ENCODE data around the gene KRT3.

The KRT3 gene

GRCh38 chr12:52772772-52773171 lies 23.1 kb downstream of the KRT3 start:
- TF ChIP-seq SIN3A (IDR thresholded peaks at IDR 0.05; ENCODE audit: borderline replicate concordance, insufficient read depth, low read length) = no peak
- TF ChIP-seq POLR2AphosphoS5 (IDR thresholded peaks at IDR 0.05; ENCODE audit: low read depth, low read length) = no peak
- TF ChIP-seq FOXP2 (optimal IDR thresholded peaks at IDR 0.05; ENCODE audit: borderline replicate concordance, extremely low read depth, extremely low read length, insufficient read depth) = no peak
- TF ChIP-seq TAF1 (IDR thresholded peaks at IDR 0.05; ENCODE audit: borderline replicate concordance, insufficient read depth, low read length) = no peak
- no peak for TF ChIP-seq REST (IDR thresholded peaks at IDR 0.05; ENCODE audit: insufficient read depth in 1 of 2, low read depth in 2 of 2, low read length in 2 of 2)

- TF ChIP-seq FOXP2 (optimal IDR thresholded peaks at IDR 0.05; ENCODE audit: borderline replicate concordance, extremely low read depth, extremely low read length, insufficient read depth) (no peak), SIN3A (IDR thresholded peaks at IDR 0.05; ENCODE audit: borderline replicate concordance, insufficient read depth, low read length) (no peak), TAF1 (IDR thresholded peaks at IDR 0.05; ENCODE audit: borderline replicate concordance, insufficient read depth, low read length) (no peak), POLR2AphosphoS5 (IDR thresholded peaks at IDR 0.05; ENCODE audit: low read depth, low read length) (no peak)
These were observed 23.7 kb downstream of the KRT3 start for GRCh38 chr12:52772188-52772587.

- TF ChIP-seq SIN3A (IDR thresholded peaks at IDR 0.05; ENCODE audit: borderline replicate concordance, insufficient read depth, low read length) (no peak), REST (IDR thresholded peaks at IDR 0.05; ENCODE audit: insufficient read depth in 1 of 2, low read depth in 2 of 2, low read length in 2 of 2) (no peak), FOXP2 (optimal IDR thresholded peaks at IDR 0.05; ENCODE audit: borderline replicate concordance, extremely low read depth, extremely low read length, insufficient read depth) (no peak), POLR2AphosphoS5 (IDR thresholded peaks at IDR 0.05; ENCODE audit: low read depth, low read length) (no peak), TAF1 (IDR thresholded peaks at IDR 0.05; ENCODE audit: borderline replicate concordance, insufficient read depth, low read length) (no peak)
These were observed 24.4 kb downstream of the KRT3 start for GRCh38 chr12:52771505-52771904.

- TF ChIP-seq TAF1 (IDR thresholded peaks at IDR 0.05; ENCODE audit: borderline replicate concordance, insufficient read depth, low read length) (no peak), POLR2AphosphoS5 (IDR thresholded peaks at IDR 0.05; ENCODE audit: low read depth, low read length) (no peak), SIN3A (IDR thresholded peaks at IDR 0.05; ENCODE audit: borderline replicate concordance, insufficient read depth, low read length) (no peak), REST (IDR thresholded peaks at IDR 0.05; ENCODE audit: insufficient read depth in 1 of 2, low read depth in 2 of 2, low read length in 2 of 2) (no peak), FOXP2 (optimal IDR thresholded peaks at IDR 0.05; ENCODE audit: borderline replicate concordance, extremely low read depth, extremely low read length, insufficient read depth) (no peak)
These were observed 24.8 kb downstream of the KRT3 start for GRCh38 chr12:52771088-52771487.

- TF ChIP-seq TAF1 (IDR thresholded peaks at IDR 0.05; ENCODE audit: borderline replicate concordance, insufficient read depth, low read length) (no peak), REST (IDR thresholded peaks at IDR 0.05; ENCODE audit: insufficient read depth in 1 of 2, low read depth in 2 of 2, low read length in 2 of 2) (no peak), FOXP2 (optimal IDR thresholded peaks at IDR 0.05; ENCODE audit: borderline replicate concordance, extremely low read depth, extremely low read length, insufficient read depth) (no peak), SIN3A (IDR thresholded peaks at IDR 0.05; ENCODE audit: borderline replicate concordance, insufficient read depth, low read length) (no peak), POLR2AphosphoS5 (IDR thresholded peaks at IDR 0.05; ENCODE audit: low read depth, low read length) (no peak)
These were observed 26.0 kb downstream of the KRT3 start for GRCh38 chr12:52769946-52770345.
